Colonic mucosa (tissue), 4 donors: ENCODE results near the gene METTL4. TPM values are rescaled to one million over a fixed set of nuclear protein-coding genes. Genes with fewer than 3 reads are reported as not detected.
A peak's percentile ranks its signal among the peaks of the same experiment; 100 is the strongest.
"Not testable (repeated sequence)": the region's sequence is repeated elsewhere in the genome, so short reads cannot be mapped to it uniquely, and the experiment has no call there.

Experiments
- DNase-seq: peaks from one replicate; pipeline ENCODE4 v3.0.0-alpha.2; 2020
- H3K27ac ChIP-seq: fragments of 200-600 bp; one replicate; pipeline ENCODE4 v1.8.0; 2021
- H3K27me3 ChIP-seq: fragments of 200-600 bp; one replicate; pipeline ENCODE4 v1.8.0; 2021
- H3K36me3 ChIP-seq: fragments of 200-600 bp; one replicate; pipeline ENCODE4 v1.8.0; 2021
- H3K4me1 ChIP-seq: fragments of 200-600 bp; one replicate; pipeline ENCODE4 v1.8.0; 2021; ENCODE audit warnings: mild to moderate bottlenecking
- H3K4me3 ChIP-seq: fragments of 200-600 bp; one replicate; pipeline ENCODE4 v1.8.0; 2021
- H3K9ac ChIP-seq, 2 donors: one replicate each; pipeline ENCODE4 v1.7.0; 2013; ENCODE audit warnings: control low read depth in 2 of 2, low read depth in 2 of 2, low read length in 2 of 2
- H3K9me3 ChIP-seq: fragments of 200-600 bp; one replicate; pipeline ENCODE4 v1.8.0; 2021
- intact Hi-C: fragments of 100-400 bp; cut with DNase I; formaldehyde crosslinking; loops from one replicate; pipeline ENCODE4 v1.14.1; 2022
- total RNA-seq, 2 donors: library from RNA; stranded (reverse); fragmentation: NEBNext Ultra II Directional in 1 of 2; extraction: Animal tissue kit (Norgen Biotek cat#: 25700) in 1 of 2; gene quantifications; one replicate each; pipeline ENCODE4 v1.2.1, GENCODE V29; 2021
- TF ChIP-seq, protein P1 (sequence below): fragments of 200-600 bp; IDR thresholded peaks from one replicate; pipeline ENCODE4 v1.8.0; 2022; ENCODE audit warnings: antibody characterized with exemption, mild to moderate bottlenecking
- donor health status: healthy.
- donor health status: DM: no; HTN: no; CAD: no.
- donor health status: DM: no; HTN: no; CAD: no.

METTL4 gene
- total RNA-seq, 2 donors from 2014 or later = 7.2 to 8.2 TPM

DNA sequence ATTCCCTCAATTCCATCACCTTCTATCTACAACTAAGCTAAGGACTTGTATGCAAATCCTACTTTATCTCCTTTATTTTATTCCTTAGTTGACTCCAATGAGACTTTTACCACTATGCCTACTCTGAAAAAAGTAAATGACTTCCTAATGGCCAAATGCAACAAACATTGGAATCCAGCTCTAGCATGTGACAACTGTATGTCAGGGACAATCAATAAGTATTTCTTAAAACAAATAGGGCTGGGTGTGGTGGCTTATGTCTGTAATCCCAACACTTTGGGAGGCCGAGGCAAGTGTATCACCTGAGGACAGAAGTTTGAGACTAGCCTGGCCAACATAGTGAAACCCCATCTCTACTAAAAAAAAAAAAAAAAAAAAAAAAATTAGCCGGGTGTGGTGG lies 21.8 kb downstream of the METTL4 start:
- H3K4me3 ChIP-seq = no peak overlapping the region
- H3K9ac ChIP-seq = no peak overlapping the region
- H3K27me3 ChIP-seq = no peaks in the 10 kb centered on the region
- H3K36me3 ChIP-seq = no peaks in the 10 kb centered on the region
- H3K4me1 ChIP-seq = no peaks in the 10 kb centered on the region
- TF ChIP-seq, protein P1, sequence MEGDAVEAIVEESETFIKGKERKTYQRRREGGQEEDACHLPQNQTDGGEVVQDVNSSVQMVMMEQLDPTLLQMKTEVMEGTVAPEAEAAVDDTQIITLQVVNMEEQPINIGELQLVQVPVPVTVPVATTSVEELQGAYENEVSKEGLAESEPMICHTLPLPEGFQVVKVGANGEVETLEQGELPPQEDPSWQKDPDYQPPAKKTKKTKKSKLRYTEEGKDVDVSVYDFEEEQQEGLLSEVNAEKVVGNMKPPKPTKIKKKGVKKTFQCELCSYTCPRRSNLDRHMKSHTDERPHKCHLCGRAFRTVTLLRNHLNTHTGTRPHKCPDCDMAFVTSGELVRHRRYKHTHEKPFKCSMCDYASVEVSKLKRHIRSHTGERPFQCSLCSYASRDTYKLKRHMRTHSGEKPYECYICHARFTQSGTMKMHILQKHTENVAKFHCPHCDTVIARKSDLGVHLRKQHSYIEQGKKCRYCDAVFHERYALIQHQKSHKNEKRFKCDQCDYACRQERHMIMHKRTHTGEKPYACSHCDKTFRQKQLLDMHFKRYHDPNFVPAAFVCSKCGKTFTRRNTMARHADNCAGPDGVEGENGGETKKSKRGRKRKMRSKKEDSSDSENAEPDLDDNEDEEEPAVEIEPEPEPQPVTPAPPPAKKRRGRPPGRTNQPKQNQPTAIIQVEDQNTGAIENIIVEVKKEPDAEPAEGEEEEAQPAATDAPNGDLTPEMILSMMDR = no peak
- H3K9me3 ChIP-seq = no peaks in the 10 kb centered on the region
- no peak for DNase-seq
- intact Hi-C loops = loop anchor here (5.0 to 10.0 kb wide), 2 partner anchors 965 to 1687 kb away; no protein-coding TSS in a partner anchor
- H3K27ac ChIP-seq = no peak overlapping the region

DNA sequence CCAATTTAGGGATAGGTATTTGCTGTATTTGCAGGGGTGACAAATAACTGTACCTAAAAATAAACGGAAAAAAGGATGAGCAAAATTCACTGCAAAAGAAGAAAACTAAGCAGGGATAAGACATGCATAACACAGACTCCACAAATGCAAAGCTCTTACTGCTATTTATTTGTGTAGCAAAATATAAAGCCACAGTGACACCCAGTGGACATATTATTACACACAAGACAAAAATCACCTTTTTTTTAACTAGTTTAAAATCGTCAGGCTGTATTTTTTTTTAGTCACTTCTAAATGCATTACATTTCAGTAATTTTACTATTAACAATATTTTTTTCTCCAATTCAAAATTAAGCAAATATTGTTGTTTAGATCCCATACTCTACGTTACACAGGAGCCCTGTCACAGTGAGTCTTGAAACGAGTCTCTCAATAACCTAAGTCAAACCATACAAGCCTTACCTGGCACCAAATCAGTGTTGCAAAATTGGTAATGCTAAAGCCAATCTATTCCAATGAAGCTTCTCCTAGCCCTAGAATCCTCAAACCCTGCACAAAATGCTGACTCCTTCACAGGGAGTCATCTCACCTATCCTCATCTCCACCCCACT lies 23.7 kb downstream of the METTL4 start:
- TF ChIP-seq, protein P1 = peak; percentile 54
- no peak overlapping the region for H3K9ac ChIP-seq
- no peak overlapping the region for H3K27ac ChIP-seq
- H3K4me1 ChIP-seq = no peaks in the 10 kb centered on the region
- H3K27me3 ChIP-seq = no peaks in the 10 kb centered on the region
- intact Hi-C loops = loop anchor here (5.0 to 10.0 kb wide), 2 partner anchors 963 to 1685 kb away; no protein-coding TSS in a partner anchor
- no peaks in the 10 kb centered on the region for H3K9me3 ChIP-seq
- DNase-seq = no peak
- no peaks in the 10 kb centered on the region for H3K36me3 ChIP-seq
- H3K4me3 ChIP-seq = no peak overlapping the region

DNA sequence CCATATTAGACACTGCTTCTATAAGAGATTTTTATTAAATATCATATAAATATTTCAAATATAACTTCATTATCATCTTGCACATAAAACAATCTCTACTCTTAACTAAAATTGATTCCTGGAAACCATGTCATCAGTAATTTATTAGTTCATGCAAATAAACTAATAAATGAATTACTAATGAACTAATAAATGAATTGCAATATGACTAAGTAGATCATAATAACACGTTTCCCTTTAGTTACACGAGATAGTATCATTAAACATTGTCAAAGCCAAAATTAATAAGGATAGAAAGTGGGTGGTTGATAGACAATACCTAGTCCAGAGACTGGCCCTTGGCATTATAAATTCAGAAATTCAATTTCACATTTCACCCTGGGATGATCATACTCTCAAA lies 26.1 kb downstream of the METTL4 start:
- no peaks in the 10 kb centered on the region for H3K27me3 ChIP-seq
- H3K27ac ChIP-seq = no peak overlapping the region
- no peak for DNase-seq
- H3K36me3 ChIP-seq = no peaks in the 10 kb centered on the region
- H3K4me1 ChIP-seq = no peaks in the 10 kb centered on the region
- no peaks in the 10 kb centered on the region for H3K9me3 ChIP-seq
- H3K9ac ChIP-seq = no peak overlapping the region
- TF ChIP-seq, protein P1 = no peak
- no peak overlapping the region for H3K4me3 ChIP-seq
- intact Hi-C loops = loop anchor here (5.0 to 10.0 kb wide), 2 partner anchors 960 to 1683 kb away; no protein-coding TSS in a partner anchor

DNA sequence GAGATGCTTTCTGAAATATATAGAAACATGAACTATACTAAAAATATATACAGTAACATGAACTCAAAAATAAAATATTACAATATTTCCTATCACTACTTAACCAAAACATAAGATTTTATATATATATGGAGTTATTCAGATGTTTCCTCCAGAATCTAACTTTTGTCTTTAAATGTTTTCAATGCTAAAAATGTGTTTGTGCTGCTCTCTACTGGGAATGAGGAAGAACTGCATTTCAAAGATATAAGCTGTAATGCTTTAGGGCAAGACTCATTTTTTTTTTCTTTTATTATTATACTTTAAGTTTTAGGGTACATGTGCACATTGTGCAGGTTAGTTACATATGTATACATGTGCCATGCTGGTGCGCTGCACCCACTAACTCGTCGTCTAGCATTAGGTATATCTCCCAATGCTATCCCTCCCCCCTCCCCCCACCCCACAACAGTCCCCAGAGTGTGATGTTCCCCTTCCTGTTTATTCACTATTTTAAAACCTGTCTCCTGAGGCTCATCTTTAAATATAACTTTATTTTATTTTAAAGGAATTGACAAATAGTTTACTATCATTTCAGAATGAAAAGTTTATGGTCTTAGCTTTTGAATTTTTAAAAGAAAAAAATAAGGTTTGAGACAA lies 29.3 kb downstream of the METTL4 start:
- not testable (repeated sequence) for H3K9ac ChIP-seq, H3K4me1 ChIP-seq, H3K4me3 ChIP-seq, H3K9me3 ChIP-seq, H3K36me3 ChIP-seq, H3K27me3 ChIP-seq, H3K27ac ChIP-seq, DNase-seq
- intact Hi-C loops = loop anchor here (5.0 to 10.0 kb wide), 2 partner anchors 205 to 957 kb away; no protein-coding TSS in a partner anchor
- TF ChIP-seq, protein P1 = peak; percentile 64

DNA sequence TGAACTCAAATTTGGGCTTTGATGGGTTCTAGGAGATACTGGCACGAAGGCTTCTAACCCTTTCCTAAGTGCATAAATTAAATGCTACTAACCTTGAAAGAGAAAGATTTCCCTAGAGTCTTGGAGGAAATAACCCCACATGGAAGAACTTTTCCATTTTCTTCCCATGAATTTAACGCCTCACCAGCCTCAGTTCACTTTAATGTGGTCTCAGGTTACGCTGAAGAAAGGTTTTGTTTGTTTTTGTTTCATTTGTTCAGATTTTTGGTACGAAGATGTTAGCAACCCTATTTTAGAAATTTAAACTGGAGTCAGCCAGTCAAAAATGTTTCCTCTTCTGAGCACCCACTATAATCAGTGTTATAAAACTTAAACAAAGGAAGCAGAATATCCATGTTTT lies 30.7 kb downstream of the METTL4 start:
- no peak overlapping the region for H3K27ac ChIP-seq
- H3K4me3 ChIP-seq = no peak overlapping the region
- no peaks in the 10 kb centered on the region for H3K9me3 ChIP-seq
- no peaks in the 10 kb centered on the region for H3K36me3 ChIP-seq
- TF ChIP-seq, protein P1 = no peak
- no peaks in the 10 kb centered on the region for H3K4me1 ChIP-seq
- H3K9ac ChIP-seq = no peak overlapping the region
- H3K27me3 ChIP-seq = no peaks in the 10 kb centered on the region
- no peak for DNase-seq
- intact Hi-C loops = loop anchor here (5.0 to 10.0 kb wide), 2 partner anchors 203 to 956 kb away; no protein-coding TSS in a partner anchor
